CD4-positive, CD25-positive, alpha-beta regulatory T cell (primary cell): ENCODE data around the gene GJC2. TPM values are rescaled to one million over a fixed set of nuclear protein-coding genes. Genes with fewer than 3 reads are reported as not detected.
A peak's percentile ranks its signal among the peaks of the same experiment; 100 is the strongest.

Source experiments
- ATAC-seq, 2 donors: fragments of 150-1000 bp; cut with Tn5 transposase; one replicate each; pipeline ENCODE4 v1.10.0; 2021; ENCODE audit warnings: low read depth in 2 of 2, moderate number of reproducible peaks in 2 of 2, moderate library complexity in 1 of 2
- DNase-seq, 3 donors: peaks; one replicate each; pipeline versions ENCODE4 v3.0.0 to v3.0.0-alpha.2; 2012 to 2022; ENCODE audit warnings: mixed read lengths in 1 of 3
- H3K27ac ChIP-seq: one replicate; pipeline ENCODE4 v1.7.0; 2013; ENCODE audit warnings: mild to moderate bottlenecking, low read length; ENCODE audit not compliant: insufficient read depth, poor library complexity, severe bottlenecking
- H3K27me3 ChIP-seq: one replicate; pipeline ENCODE4 v1.7.0; 2013; ENCODE audit warnings: low read length; ENCODE audit not compliant: control insufficient read depth, insufficient read depth
- H3K36me3 ChIP-seq: one replicate; pipeline ENCODE4 v1.7.0; 2013; ENCODE audit warnings: mild to moderate bottlenecking, low read length, moderate library complexity; ENCODE audit not compliant: control insufficient read depth, insufficient read depth
- H3K4me1 ChIP-seq: 2 replicates; pipeline ENCODE4 v1.7.0; 2013; ENCODE audit warnings: mild to moderate bottlenecking, low read length; ENCODE audit not compliant: insufficient read depth, control insufficient read depth, poor library complexity, severe bottlenecking
- H3K4me3 ChIP-seq: one replicate; pipeline ENCODE4 v1.7.0; 2013; ENCODE audit warnings: low read depth, mild to moderate bottlenecking, low read length, moderate library complexity
- H3K9me3 ChIP-seq, 2 experiments: 1 replicate in 1 of 2; 2 replicates in 1 of 2; pipeline ENCODE4 v1.7.0; 2013; ENCODE audit warnings: low read length in 2 of 2, mild to moderate bottlenecking in 1 of 2, moderate library complexity in 1 of 2; ENCODE audit not compliant: control insufficient read depth in 2 of 2
- H3K27ac Mint-ChIP-seq, 3 donors: one replicate each; pipeline ENCODE4 v1.8.0; 2020 to 2022; ENCODE audit warnings: mild to moderate bottlenecking in 3 of 3, mixed read lengths in 3 of 3, moderate library complexity in 2 of 3
- H3K27me3 Mint-ChIP-seq: one replicate; pipeline ENCODE4 v1.8.0; 2022; ENCODE audit warnings: mild to moderate bottlenecking, mixed read lengths
- H3K36me3 Mint-ChIP-seq: one replicate; pipeline ENCODE4 v1.8.0; 2020; ENCODE audit warnings: mixed read lengths
- H3K4me1 Mint-ChIP-seq, 4 donors: one replicate each; pipeline ENCODE4 v1.8.0; 2020 to 2022; ENCODE audit warnings: mixed read lengths in 4 of 4, mild to moderate bottlenecking in 1 of 4
- H3K4me3 Mint-ChIP-seq, 4 donors: one replicate each; pipeline ENCODE4 v1.8.0; 2020 to 2022; ENCODE audit warnings: mild to moderate bottlenecking in 4 of 4, mixed read lengths in 4 of 4, moderate library complexity in 3 of 4
- H3K9me3 Mint-ChIP-seq, 7 donors: one replicate each; pipeline ENCODE4 v1.8.0; 2020 to 2022; ENCODE audit warnings: mixed read lengths in 7 of 7, mild to moderate bottlenecking in 3 of 7, moderate library complexity in 2 of 7
- polyA plus RNA-seq, 4 donors: library from polyadenylated mRNA; unstranded; fragments of 300-500 nt; fragmentation: Illumina TruSeq; gene quantifications; one replicate each; pipeline ENCODE4 v1.2.3, GENCODE V29; 2021
- total RNA-seq: library from RNA; stranded (reverse); gene quantifications from one replicate; pipeline ENCODE4 v1.2.3, GENCODE V29; 2022

Gene GJC2
- total and polyA plus RNA-seq, 5 donors from 2014 or later: 2.8 TPM; not detected in 4

DNA sequence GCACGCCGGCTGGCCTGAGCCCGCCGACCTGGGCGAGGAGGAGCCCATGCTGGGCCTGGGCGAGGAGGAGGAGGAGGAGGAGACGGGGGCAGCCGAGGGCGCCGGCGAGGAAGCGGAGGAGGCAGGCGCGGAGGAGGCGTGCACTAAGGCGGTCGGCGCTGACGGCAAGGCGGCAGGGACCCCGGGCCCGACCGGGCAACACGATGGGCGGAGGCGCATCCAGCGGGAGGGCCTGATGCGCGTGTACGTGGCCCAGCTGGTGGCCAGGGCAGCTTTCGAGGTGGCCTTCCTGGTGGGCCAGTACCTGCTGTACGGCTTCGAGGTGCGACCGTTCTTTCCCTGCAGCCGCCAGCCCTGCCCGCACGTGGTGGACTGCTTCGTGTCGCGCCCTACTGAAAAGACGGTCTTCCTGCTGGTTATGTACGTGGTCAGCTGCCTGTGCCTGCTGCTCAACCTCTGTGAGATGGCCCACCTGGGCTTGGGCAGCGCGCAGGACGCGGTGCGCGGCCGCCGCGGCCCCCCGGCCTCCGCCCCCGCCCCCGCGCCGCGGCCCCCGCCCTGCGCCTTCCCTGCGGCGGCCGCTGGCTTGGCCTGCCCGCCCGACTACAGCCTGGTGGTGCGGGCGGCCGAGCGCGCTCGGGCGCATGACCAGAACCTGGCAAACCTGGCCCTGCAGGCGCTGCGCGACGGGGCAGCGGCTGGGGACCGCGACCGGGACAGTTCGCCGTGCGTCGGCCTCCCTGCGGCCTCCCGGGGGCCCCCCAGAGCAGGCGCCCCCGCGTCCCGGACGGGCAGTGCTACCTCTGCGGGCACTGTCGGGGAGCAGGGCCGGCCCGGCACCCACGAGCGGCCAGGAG, 8.6 kb downstream of the GJC2 start:
- Mint-ChIP-seq H3K9me3 (no peaks in the 10 kb centered on the region), H3K27ac (no peak overlapping the region), H3K27me3 (no peaks in the 10 kb centered on the region), H3K36me3 (no peaks in the 10 kb centered on the region), H3K4me3 (no peak overlapping the region), H3K4me1 (peaks cover 0 to 26% (median 0%) of the 10 kb centered on the region in 4 donors)
- Histone ChIP-seq H3K4me1 (peaks cover 20% of the 10 kb centered on the region), H3K4me3 (no peak overlapping the region), H3K27ac (no peak overlapping the region), H3K36me3 (no peaks in the 10 kb centered on the region), H3K27me3 (no peaks in the 10 kb centered on the region), H3K9me3 (no peaks in the 10 kb centered on the region)
- ATAC-seq: no peak
- DNase-seq: no peak

DNA sequence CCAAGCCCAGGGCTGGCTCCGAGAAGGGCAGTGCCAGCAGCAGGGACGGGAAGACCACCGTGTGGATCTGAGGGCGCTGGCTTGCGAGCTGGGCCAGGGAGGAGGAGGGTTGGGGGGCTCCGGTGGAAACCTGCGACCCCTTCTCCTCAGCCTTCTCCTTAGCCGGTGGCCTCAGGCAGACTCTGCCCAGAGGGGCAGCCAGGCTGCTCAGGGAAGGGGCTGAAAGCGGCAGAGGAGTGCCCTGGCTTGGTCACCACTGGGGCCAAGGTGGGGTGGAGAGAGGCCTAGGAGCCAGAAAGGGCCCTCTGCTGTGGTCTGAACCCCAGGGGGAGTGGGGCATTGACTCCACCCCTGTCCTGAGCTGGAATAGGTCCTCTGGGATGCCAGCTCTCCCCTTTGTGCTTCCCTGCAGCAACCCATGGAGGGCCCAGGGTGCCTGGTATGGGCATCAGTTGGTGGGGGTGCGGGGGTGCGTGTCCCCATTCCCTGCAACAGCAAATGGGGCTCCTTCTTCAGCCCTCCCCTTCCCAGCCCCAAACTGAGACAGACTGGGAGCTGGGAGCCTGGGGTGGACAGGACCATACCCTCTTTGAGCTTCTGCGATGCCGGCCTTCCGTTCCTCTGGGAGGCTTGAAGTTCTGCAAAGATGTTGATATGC, 9.4 kb downstream of the GJC2 start:
- Histone ChIP-seq H3K36me3 (no peaks in the 10 kb centered on the region), H3K9me3 (no peaks in the 10 kb centered on the region), H3K27ac (no peak overlapping the region), H3K4me1 (peaks cover 20% of the 10 kb centered on the region), H3K27me3 (no peaks in the 10 kb centered on the region), H3K4me3 (no peak overlapping the region)
- ATAC-seq (no peak), DNase-seq (no peak)
- Mint-ChIP-seq H3K4me1 (peaks cover 0 to 33% (median 2%) of the 10 kb centered on the region in 4 donors), H3K36me3 (no peaks in the 10 kb centered on the region), H3K27ac (peak overlapping the region in 1 of 3 donors; percentile 42), H3K9me3 (no peaks in the 10 kb centered on the region), H3K4me3 (no peak overlapping the region), H3K27me3 (no peaks in the 10 kb centered on the region)

GRCh38 chr1:228160201-228160761, 10.6 kb downstream of the GJC2 start:
- Mint-ChIP-seq H3K4me3 (no peak overlapping the region), H3K36me3 (no peaks in the 10 kb centered on the region), H3K27me3 (peaks cover 3% of the 10 kb centered on the region), H3K9me3 (no peaks in the 10 kb centered on the region), H3K27ac (no peak overlapping the region), H3K4me1 (peaks cover 0 to 38% (median 9%) of the 10 kb centered on the region in 4 donors)
- no peak for DNase-seq
- Histone ChIP-seq H3K27me3 (no peaks in the 10 kb centered on the region), H3K9me3 (no peaks in the 10 kb centered on the region), H3K4me1 (peaks cover 28% of the 10 kb centered on the region), H3K4me3 (no peak overlapping the region), H3K27ac (no peak overlapping the region), H3K36me3 (no peaks in the 10 kb centered on the region)
- ATAC-seq: no peak

GRCh38 chr1:228161362-228161761, 11.6 kb downstream of the GJC2 start:
- H3K27ac ChIP-seq: no peak overlapping the region
- no peaks in the 10 kb centered on the region for H3K36me3 Mint-ChIP-seq
- no peaks in the 10 kb centered on the region for H3K9me3 Mint-ChIP-seq
- no peaks in the 10 kb centered on the region for H3K9me3 ChIP-seq
- DNase-seq (no peak), ATAC-seq (no peak)
- peak overlapping the region; percentile 52 to 75 (median 52) for H3K27ac Mint-ChIP-seq
- no peaks in the 10 kb centered on the region for H3K27me3 ChIP-seq
- peaks cover 5% of the 10 kb centered on the region for H3K27me3 Mint-ChIP-seq
- peak overlapping the region in 1 of 4 donors; percentile 64 for H3K4me3 Mint-ChIP-seq
- no peaks in the 10 kb centered on the region for H3K36me3 ChIP-seq
- peaks cover 28% of the 10 kb centered on the region for H3K4me1 ChIP-seq
- H3K4me3 ChIP-seq: no peak overlapping the region
- peaks cover 0 to 43% (median 10%) of the 10 kb centered on the region in 4 donors for H3K4me1 Mint-ChIP-seq

DNA sequence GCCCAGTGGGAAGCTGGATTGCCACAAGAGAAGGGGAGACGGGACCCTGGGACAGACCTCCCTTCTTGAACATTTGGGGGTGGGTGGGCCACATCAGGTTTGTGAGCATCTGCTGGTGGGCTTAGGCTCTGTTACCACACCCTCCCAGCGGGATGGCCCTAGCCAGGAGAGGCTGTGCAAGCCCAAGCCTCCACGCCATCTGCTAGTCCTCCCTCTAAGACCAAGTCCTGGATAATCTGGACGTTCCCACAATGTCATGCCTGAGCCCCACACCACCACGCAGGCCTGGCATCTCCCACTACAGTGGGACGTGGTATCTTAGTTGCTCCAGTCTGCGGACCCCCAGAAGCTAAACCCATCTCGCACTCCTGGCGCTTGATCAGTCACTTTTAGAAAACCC, 12.1 kb downstream of the GJC2 start:
- H3K9me3 Mint-ChIP-seq: no peaks in the 10 kb centered on the region
- peak overlapping the region; percentile 52 to 75 (median 52) for H3K27ac Mint-ChIP-seq
- H3K4me1 Mint-ChIP-seq: peaks cover 0 to 46% (median 14%) of the 10 kb centered on the region in 4 donors
- Histone ChIP-seq H3K4me1 (peaks cover 30% of the 10 kb centered on the region), H3K9me3 (no peaks in the 10 kb centered on the region), H3K27ac (no peak overlapping the region), H3K36me3 (no peaks in the 10 kb centered on the region), H3K4me3 (no peak overlapping the region), H3K27me3 (no peaks in the 10 kb centered on the region)
- peaks cover 5% of the 10 kb centered on the region for H3K27me3 Mint-ChIP-seq
- ATAC-seq (no peak), DNase-seq (no peak)
- no peaks in the 10 kb centered on the region for H3K36me3 Mint-ChIP-seq
- H3K4me3 Mint-ChIP-seq: peak overlapping the region in 2 of 4 donors; percentile 52 to 64

DNA sequence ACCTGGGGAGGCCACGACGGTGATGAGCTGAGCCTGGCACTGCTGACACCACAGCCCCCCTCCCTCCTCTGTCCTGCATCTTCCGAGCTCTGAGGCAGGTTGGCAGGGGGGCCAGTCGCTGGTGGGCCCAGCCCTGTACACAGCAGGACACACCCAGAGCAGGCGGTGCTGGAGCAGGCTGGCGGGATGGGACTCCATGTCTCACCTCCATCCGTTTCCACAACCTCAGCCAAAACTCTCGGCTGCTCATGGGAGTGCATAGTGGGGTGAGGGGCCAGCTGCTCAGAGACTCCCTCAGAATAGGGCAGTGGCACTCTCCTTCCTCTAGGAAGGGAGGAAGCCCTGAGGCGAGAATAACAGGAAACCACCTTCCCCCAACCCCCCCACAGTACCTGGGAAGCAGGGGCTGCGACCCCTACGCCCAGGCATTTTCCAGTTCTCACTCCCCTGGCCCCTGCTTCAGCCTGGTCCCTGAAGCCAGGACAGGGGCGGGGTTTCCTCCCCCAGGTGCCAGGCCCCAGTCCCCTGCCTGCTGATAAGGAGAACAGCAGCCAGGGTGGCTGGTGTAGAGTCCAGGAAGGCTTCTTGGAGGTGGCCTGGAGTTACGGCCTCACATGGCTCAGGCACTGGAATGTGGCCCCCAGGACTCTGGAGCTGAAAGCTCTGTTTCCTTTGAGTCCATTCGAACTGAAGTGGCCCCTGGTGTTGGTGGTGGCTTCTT, 12.7 kb downstream of the GJC2 start:
- ATAC-seq: no peak
- H3K27me3 Mint-ChIP-seq: peaks cover 5% of the 10 kb centered on the region
- DNase-seq: peak in 1 of 3 donors; percentile 44
- peak overlapping the region in 2 of 4 donors; percentile 32 to 64 for H3K4me3 Mint-ChIP-seq
- Histone ChIP-seq H3K4me3 (no peak overlapping the region), H3K4me1 (peaks cover 26% of the 10 kb centered on the region), H3K27ac (peak overlapping the region; percentile 23), H3K36me3 (no peaks in the 10 kb centered on the region), H3K27me3 (no peaks in the 10 kb centered on the region), H3K9me3 (no peaks in the 10 kb centered on the region)
- H3K4me1 Mint-ChIP-seq: peaks cover 0 to 43% (median 16%) of the 10 kb centered on the region in 4 donors
- no peaks in the 10 kb centered on the region for H3K36me3 Mint-ChIP-seq
- H3K27ac Mint-ChIP-seq: peak overlapping the region; percentile 38 to 79 (median 52)
- no peaks in the 10 kb centered on the region for H3K9me3 Mint-ChIP-seq

- Histone ChIP-seq H3K27me3 (no peaks in the 10 kb centered on the region), H3K36me3 (no peaks in the 10 kb centered on the region), H3K27ac (peak overlapping the region; percentile 23), H3K9me3 (no peaks in the 10 kb centered on the region), H3K4me1 (peaks cover 26% of the 10 kb centered on the region), H3K4me3 (no peak overlapping the region)
- Mint-ChIP-seq H3K4me3 (no peak overlapping the region), H3K27me3 (peaks cover 5% of the 10 kb centered on the region), H3K4me1 (peaks cover 0 to 49% (median 21%) of the 10 kb centered on the region in 4 donors), H3K9me3 (no peaks in the 10 kb centered on the region), H3K27ac (peak overlapping the region; percentile 52 to 98 (median 79)), H3K36me3 (no peaks in the 10 kb centered on the region)
- DNase-seq: no peak
- no peak for ATAC-seq
Measured at GRCh38 chr1:228163007-228163753, 13.4 kb downstream of the GJC2 start.
